Endothelial cell of umbilical vein (primary cell): ENCODE data around the gene OR9A2. TPM values are rescaled to one million over a fixed set of nuclear protein-coding genes. Genes with fewer than 3 reads are reported as not detected.

Experiments used
- BruUV-seq: library from RNA; stranded (reverse); fragments of 400-500 nt; replicated peaks from 2 replicates; lab custom pipeline; 2021; lab: Mats Ljungman, UMichigan
- CTCF ChIA-PET: fragments of 300-600, 350-600 bp; sonication (Branson Sonifier 250); formaldehyde crosslinking; loops from one replicate; lab custom pipeline; 2021; ENCODE audit warnings: antibody characterized with exemption, inconsistent platforms; lab: Charles Lee
- POLR2A ChIA-PET: fragments of 300-600, 350-600 bp; sonication (Branson Sonifier 250); formaldehyde crosslinking; loops from one replicate; lab custom pipeline; 2021; ENCODE audit warnings: antibody characterized with exemption, inconsistent platforms; lab: Charles Lee
- DNase-seq: peaks from one replicate; pipeline ENCODE4 v3.0.0-alpha.2; 2011; ENCODE audit warnings: low read depth, low spot score
- FAIRE-seq: peaks from 2 replicates; lab custom pipeline; 2011; peaks lifted over from hg19 to GRCh38; lab: Jason Lieb, UNC
- H2AFZ ChIP-seq: 2 replicates; pipeline ENCODE4 v1.6.0; 2012; ENCODE audit warnings: low read depth, low read length, control low read depth, inconsistent platforms
- H3K27ac ChIP-seq: 2 replicates; pipeline ENCODE4 v1.5.1; 2011; ENCODE audit warnings: low read depth, mild to moderate bottlenecking, control low read depth, low read length, moderate library complexity; ENCODE audit not compliant: insufficient read depth
- H3K27me3 ChIP-seq, 2 experiments: 2 replicates each; pipeline versions ENCODE4 v1.6.0 to v1.6.1; 2011; ENCODE audit warnings: low read length in 2 of 2, mixed read lengths in 1 of 2; ENCODE audit not compliant: control insufficient read depth in 2 of 2, insufficient read depth in 2 of 2
- H3K36me3 ChIP-seq, 2 experiments: 2 replicates in 1 of 2; 3 replicates in 1 of 2; pipeline ENCODE4 v1.5.1; 2011; ENCODE audit warnings: low read length in 2 of 2, mild to moderate bottlenecking in 1 of 2, moderate library complexity in 1 of 2; ENCODE audit not compliant: control insufficient read depth in 2 of 2, insufficient read depth in 2 of 2; ENCODE audit errors: extremely low read depth in 1 of 2
- H3K4me1 ChIP-seq: 3 replicates; pipeline ENCODE4 v1.5.1; 2011; ENCODE audit warnings: mild to moderate bottlenecking, low read length; ENCODE audit not compliant: control insufficient read depth, insufficient read depth; ENCODE audit errors: extremely low read depth
- H3K4me2 ChIP-seq: 2 replicates; pipeline ENCODE4 v1.6.1; 2011; ENCODE audit warnings: low read length, control low read depth, mixed read lengths; ENCODE audit not compliant: insufficient read depth
- H3K4me3 ChIP-seq, 3 experiments: fragments of 200-600 bp in 1 of 3; sonication (generic), shearing (Covaris generic) in 1 of 3; replicated peaks in 1 of 3; 2 replicates each; pipeline ENCODE4 v1.5.1; 2011 to 2016; ENCODE audit warnings: control low read depth in 3 of 3, low read length in 3 of 3, mild to moderate bottlenecking in 2 of 3, inconsistent platforms in 1 of 3, low read depth in 1 of 3, moderate library complexity in 1 of 3; ENCODE audit not compliant: insufficient read depth in 1 of 3
- H3K79me2 ChIP-seq: 2 replicates; pipeline ENCODE4 v1.6.0; 2012; ENCODE audit warnings: low read length, inconsistent platforms; ENCODE audit not compliant: control insufficient read depth, insufficient read depth
- H3K9ac ChIP-seq: replicated peaks from 2 replicates; pipeline ENCODE3; 2011; ENCODE audit warnings: low read length, control low read depth; ENCODE audit not compliant: insufficient read depth; ENCODE audit errors: extremely low read depth
- H3K9me1 ChIP-seq: replicated peaks from 3 replicates; pipeline ENCODE4 v1.6.0; 2011; ENCODE audit warnings: mild to moderate bottlenecking, low read length; ENCODE audit not compliant: control insufficient read depth, insufficient read depth; ENCODE audit errors: extremely low read depth
- H3K9me3 ChIP-seq: replicated peaks from 2 replicates; pipeline ENCODE4 v1.5.1; 2012; ENCODE audit warnings: low read length, inconsistent platforms; ENCODE audit not compliant: control insufficient read depth, insufficient read depth
- H4K20me1 ChIP-seq: replicated peaks from 2 replicates; pipeline ENCODE3; 2011; ENCODE audit warnings: mild to moderate bottlenecking, low read length; ENCODE audit not compliant: control insufficient read depth, insufficient read depth; ENCODE audit errors: extremely low read depth
- EZH2 ChIP-seq: IDR thresholded peaks from 2 replicates; pipeline ENCODE4 v1.6.1; 2012; ENCODE audit warnings: borderline replicate concordance, low read depth, mild to moderate bottlenecking, moderate library complexity, low read length, inconsistent platforms; ENCODE audit not compliant: severe bottlenecking
- FOS ChIP-seq: IDR thresholded peaks from 2 replicates; pipeline ENCODE4 v1.6.1; 2011; ENCODE audit warnings: mild to moderate bottlenecking, low read length, moderate library complexity, borderline replicate concordance; ENCODE audit not compliant: insufficient read depth
- GATA2 ChIP-seq: IDR thresholded peaks from 2 replicates; pipeline ENCODE4 v1.7.0; 2011; ENCODE audit warnings: low read depth, mild to moderate bottlenecking, moderate library complexity, mixed read lengths, low read length; ENCODE audit not compliant: insufficient read length, insufficient read depth
- JUN ChIP-seq: IDR thresholded peaks from 2 replicates; pipeline ENCODE4 v1.6.1; 2011; ENCODE audit warnings: borderline replicate concordance, low read depth; ENCODE audit not compliant: insufficient read length, insufficient read depth
- MYC ChIP-seq: IDR thresholded peaks from one replicate; pipeline ENCODE4 v1.6.1; 2011; ENCODE audit warnings: mild to moderate bottlenecking, low read depth, low read length
- POLR2A ChIP-seq: IDR thresholded peaks from 2 replicates; pipeline ENCODE4 v1.6.1; 2012; ENCODE audit warnings: low read depth, mild to moderate bottlenecking, control low read depth, low read length
- POLR2AphosphoS5 ChIP-seq: IDR thresholded peaks from 2 replicates; pipeline ENCODE4 v1.6.1; 2012; ENCODE audit warnings: low read depth, mild to moderate bottlenecking, control low read depth, low read length, moderate library complexity; ENCODE audit not compliant: insufficient read depth
- dilution Hi-C: fragments of 300-500 bp; cut with MboI; formaldehyde crosslinking; loops from one replicate; pipeline ENCODE4 v1.15.0; 2019; ENCODE audit warnings: low sequenced_read_pairs; ENCODE audit not compliant: extremely low pct_ligation_motif_present
- intact Hi-C: fragments of 100-400 bp; cut with micrococcal nuclease; formaldehyde crosslinking; loops from one replicate; pipeline ENCODE4 v1.10.0; 2022
- polyA plus RNA-seq, 4 experiments: library from polyadenylated mRNA; depleted of rRNA in 3 of 4; stranded (reverse) in 3 of 4; unstranded in 1 of 4; fragments of >200 nt; gene quantifications; 2 replicates each; pipeline versions ENCODE4 v1.2.1 to v1.2.3, GENCODE V29; 2011 to 2012; ENCODE audit warnings: missing spikeins in 1 of 4
- total RNA-seq: library from RNA; stranded (reverse); gene quantifications from 2 replicates; pipeline ENCODE4 v1.2.3, GENCODE V29; 2021
- TF ChIP-seq, protein P1 (sequence below), 2 donors: IDR thresholded peaks; 1 replicate in 1 of 2; 2 replicates in 1 of 2; pipeline ENCODE4 v1.5.1; 2011; ENCODE audit warnings: low read length in 2 of 2, mild to moderate bottlenecking in 2 of 2, moderate library complexity in 2 of 2, control low read depth in 1 of 2, inconsistent platforms in 1 of 2, low read depth in 1 of 2; ENCODE audit not compliant: insufficient read depth in 1 of 2; ENCODE audit errors: extremely low read depth in 1 of 2
- TF ChIP-seq, protein P2 (sequence below): IDR thresholded peaks from 2 replicates; pipeline ENCODE4 v1.6.1; 2011; ENCODE audit not compliant: insufficient read depth, insufficient read length

The OR9A2 gene
- total and polyA plus RNA-seq, 2 donors (not counting 3 experiments of a cell fraction or from before 2014, with no cell fraction given): not detected

DNA sequence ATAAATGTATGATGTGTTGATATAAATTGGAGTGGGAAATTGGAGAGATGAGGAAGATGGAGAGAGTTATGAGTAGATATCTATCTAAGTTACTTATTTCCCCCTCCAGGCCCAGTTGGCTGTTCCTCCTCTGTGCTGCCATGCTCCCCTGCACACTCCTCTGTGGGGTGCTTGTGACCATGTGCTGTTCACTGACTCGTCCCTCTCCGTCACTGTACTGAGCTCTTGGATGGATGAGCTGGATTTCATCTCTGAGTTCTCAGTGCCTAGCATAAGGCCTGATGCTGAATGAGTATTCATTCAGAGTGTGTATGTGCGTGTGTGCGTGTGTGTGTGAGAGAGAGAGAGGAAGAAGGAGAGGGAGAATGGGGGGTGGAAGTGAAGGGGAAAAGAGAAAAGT is 14.5 kb downstream of the OR9A2 start:
- H3K9ac ChIP-seq: no peak overlapping the region
- no peaks in the 10 kb centered on the region for H3K9me1 ChIP-seq
- no peaks in the 10 kb centered on the region for H3K36me3 ChIP-seq
- FAIRE-seq (no peak), DNase-seq (no peak)
- H3K27ac ChIP-seq: no peak overlapping the region
- H2AFZ ChIP-seq: no peak overlapping the region
- CTCF ChIA-PET: interaction anchor here (6.4 to 26.4 kb wide), 2 partner anchors 9 to 207 kb away, joined by 39 to 967 read pairs; partner anchors contain the start of gene TAS2R40
- peaks cover 9% of the 10 kb centered on the region for H3K4me1 ChIP-seq
- H3K9me3 ChIP-seq: no peaks in the 10 kb centered on the region
- no peaks in the 10 kb centered on the region for H3K27me3 ChIP-seq
- dilution Hi-C loops (loop anchor here (25.0 kb wide), 1 partner anchor 200 kb away; the partner anchor contains the start of gene TAS2R40), intact Hi-C loops (loop anchor here (10.0 kb wide), 1 partner anchor 492 kb away; no protein-coding TSS in a partner anchor)
- no TSS peak for BruUV-seq
- H4K20me1 ChIP-seq: no peaks in the 10 kb centered on the region
- no peak overlapping the region for H3K4me2 ChIP-seq
- POLR2A ChIA-PET: no interaction called here
- H3K79me2 ChIP-seq: no peaks in the 10 kb centered on the region
- H3K4me3 ChIP-seq: no peak overlapping the region
- TF ChIP-seq, protein P1, sequence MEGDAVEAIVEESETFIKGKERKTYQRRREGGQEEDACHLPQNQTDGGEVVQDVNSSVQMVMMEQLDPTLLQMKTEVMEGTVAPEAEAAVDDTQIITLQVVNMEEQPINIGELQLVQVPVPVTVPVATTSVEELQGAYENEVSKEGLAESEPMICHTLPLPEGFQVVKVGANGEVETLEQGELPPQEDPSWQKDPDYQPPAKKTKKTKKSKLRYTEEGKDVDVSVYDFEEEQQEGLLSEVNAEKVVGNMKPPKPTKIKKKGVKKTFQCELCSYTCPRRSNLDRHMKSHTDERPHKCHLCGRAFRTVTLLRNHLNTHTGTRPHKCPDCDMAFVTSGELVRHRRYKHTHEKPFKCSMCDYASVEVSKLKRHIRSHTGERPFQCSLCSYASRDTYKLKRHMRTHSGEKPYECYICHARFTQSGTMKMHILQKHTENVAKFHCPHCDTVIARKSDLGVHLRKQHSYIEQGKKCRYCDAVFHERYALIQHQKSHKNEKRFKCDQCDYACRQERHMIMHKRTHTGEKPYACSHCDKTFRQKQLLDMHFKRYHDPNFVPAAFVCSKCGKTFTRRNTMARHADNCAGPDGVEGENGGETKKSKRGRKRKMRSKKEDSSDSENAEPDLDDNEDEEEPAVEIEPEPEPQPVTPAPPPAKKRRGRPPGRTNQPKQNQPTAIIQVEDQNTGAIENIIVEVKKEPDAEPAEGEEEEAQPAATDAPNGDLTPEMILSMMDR (IDR thresholded peaks at IDR 0.05; ENCODE audit: extremely low read depth in 1 of 2, insufficient read depth in 1 of 2, low read depth in 1 of 2, low read length in 2 of 2): no peak
- TF ChIP-seq, protein P2, sequence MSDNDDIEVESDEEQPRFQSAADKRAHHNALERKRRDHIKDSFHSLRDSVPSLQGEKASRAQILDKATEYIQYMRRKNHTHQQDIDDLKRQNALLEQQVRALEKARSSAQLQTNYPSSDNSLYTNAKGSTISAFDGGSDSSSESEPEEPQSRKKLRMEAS: no peak
- TF ChIP-seq JUN: no peak
- TF ChIP-seq MYC: no peak
- TF ChIP-seq EZH2: no peak
- TF ChIP-seq FOS: no peak
- no peak for TF ChIP-seq POLR2A
- TF ChIP-seq GATA2: no peak
- TF ChIP-seq POLR2AphosphoS5: no peak
